Stimulated activated CD4-positive, alpha-beta T cell treated with anti-CD3 and anti-CD28 coated beads, Interleukin-1b, Interleukin-23, amount 100 ng/mL, for 24 hours (primary cell): ENCODE measurements around the gene KCNH5.

Experiments
- DNase-seq, 4 experiments: peaks; one replicate each; pipeline ENCODE4 v3.0.0-alpha.2; 2020; ENCODE audit warnings: low read depth in 4 of 4, low spot score in 1 of 4

The KCNH5 gene

GRCh38 chr14:62994096-62994495 lies 51.2 kb downstream of the KCNH5 start:
- DNase-seq: no peak

DNA sequence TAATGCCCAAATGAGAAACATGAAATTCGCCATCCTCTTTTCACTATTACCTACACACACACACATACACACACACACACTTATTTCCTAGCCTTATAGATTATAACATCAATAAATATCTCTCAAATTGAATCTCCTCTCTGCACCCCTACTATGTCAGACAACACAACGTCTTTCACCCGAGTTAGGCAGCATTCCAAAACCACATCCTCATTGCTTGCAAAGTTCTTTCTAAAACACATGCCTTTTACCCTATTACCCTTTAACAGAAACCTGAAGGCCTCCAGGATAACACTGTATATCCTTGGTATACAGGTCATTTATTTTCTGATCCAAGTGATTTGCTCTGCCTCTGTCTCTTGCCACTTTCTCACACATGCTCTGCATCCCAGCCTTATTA lies 56.3 kb downstream of the KCNH5 start:
- no peak for DNase-seq

DNA sequence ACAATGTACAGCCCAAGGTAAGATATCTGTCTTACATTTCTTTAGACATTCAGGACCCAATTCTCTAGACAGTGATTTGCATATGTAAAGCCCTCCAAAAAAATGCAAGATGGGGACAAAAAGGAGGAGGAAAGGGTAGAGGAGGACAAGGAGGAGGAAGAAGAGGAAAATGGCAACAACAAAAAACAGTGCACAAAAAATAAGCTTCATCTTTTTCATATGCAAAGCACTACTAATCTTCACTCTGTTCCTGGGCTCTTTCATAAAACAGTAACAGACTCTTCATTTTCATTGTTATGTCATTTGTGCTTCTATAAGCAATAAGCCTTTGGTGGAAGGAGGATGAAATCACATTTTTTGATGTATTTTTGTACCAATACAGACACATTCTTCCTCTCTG lies 61.4 kb downstream of the KCNH5 start:
- no peak for DNase-seq

DNA sequence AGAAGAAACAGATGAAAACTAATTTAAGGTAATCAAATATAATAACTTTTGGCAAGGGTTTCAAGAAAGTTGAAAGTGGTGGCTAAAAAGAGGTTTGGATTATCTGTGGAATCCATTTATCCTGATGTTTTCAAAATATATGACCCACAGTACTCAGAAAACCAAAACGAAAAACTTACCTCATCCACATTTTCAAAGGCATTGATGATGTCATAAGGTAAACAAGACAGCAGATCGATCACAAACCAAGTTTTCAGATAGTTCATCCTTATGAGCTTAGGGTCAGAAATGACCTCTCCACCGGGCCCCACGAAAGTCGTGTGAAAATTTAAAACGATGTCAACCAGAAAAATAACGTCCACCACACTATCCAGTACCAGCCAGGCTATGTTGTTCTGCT lies 64.6 kb downstream of the KCNH5 start:
- no peak for DNase-seq

- DNase-seq: no peak
These were observed 87.7 kb downstream of the KCNH5 start for GRCh38 chr14:62957562-62957961.

DNA sequence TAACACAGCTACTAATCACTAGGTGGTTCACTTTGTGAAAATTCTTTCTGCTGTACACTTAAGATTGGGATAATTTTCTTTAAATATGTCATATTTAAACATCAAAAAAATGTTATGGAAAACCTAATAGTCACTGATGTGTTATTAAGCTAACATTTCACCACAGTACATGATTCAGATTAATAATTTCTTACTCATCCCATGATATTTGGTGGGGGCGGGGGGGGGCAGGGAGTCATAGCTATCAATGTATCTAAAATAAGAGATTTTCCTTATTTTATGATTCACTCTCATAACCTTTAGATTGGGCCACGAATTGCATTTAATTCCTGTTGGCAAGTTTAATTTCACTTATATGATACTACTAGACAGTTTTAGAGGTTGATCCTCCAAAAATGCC lies 88.8 kb downstream of the KCNH5 start:
- no peak for DNase-seq

DNA sequence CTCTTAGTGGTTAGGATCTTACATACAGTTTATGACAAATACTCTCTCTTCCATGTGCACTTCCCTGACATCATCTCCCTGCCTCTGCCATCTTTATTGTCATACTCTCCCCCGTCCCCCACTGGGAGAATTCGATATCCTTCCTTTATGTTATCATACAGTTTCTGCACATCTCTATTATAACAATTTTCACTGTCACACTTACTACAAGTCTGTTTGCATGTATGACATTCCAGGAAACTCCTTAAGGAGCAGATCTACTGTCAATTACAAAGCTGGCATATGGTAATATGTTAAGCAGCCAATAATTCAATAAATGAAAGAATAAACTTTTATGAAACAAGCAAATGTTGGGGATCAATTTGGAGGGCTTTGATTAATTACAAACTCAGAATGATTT lies 91.1 kb downstream of the KCNH5 start:
- no peak for DNase-seq

- no peak for DNase-seq
These were observed 93.0 kb downstream of the KCNH5 start for GRCh38 chr14:62952226-62952625.

GRCh38 chr14:62947301-62947700 lies 98.0 kb downstream of the KCNH5 start:
- DNase-seq: no peak

DNA sequence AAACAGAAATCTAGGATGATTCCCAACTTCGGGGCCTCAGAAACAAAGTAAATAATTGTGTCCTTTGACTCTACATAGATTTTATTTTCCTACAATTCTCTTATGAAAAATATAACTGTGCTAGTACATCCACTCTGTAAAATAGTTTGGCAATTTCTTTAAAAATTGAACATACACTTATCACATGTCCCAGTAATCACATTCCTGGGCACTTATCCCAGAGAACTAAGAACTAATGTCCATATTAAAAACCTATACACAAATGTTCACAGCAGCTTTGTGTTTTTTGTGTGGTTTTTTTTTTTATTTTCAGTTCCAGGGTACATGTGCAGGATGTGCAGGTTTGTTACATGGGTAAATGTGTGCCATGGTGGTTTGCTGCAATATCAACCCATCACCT lies 99.0 kb downstream of the KCNH5 start:
- no peak for DNase-seq

DNA sequence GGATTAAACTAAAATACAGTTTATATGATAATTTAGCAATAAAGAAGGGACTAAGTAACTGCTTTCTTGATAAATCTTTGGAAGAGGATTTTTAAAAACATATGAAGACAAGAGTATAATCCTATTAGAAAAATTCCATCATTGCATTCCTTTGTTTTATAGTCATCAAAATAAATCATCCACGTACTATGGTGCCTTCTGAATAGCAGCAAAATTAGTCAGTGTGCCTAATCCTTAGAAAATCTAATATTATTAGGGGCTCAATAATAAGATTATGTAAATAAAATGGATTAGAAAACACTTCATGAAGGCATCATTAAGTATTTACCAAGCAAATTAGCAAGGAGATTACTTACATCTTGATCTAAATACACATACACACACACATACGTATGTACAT lies 102.1 kb downstream of the KCNH5 start:
- no peak for DNase-seq

GRCh38 chr14:62939970-62940369 lies 105.3 kb downstream of the KCNH5 start:
- no peak for DNase-seq

GRCh38 chr14:62938778-62939177 lies 106.5 kb downstream of the KCNH5 start:
- DNase-seq: no peak

- no peak for DNase-seq
These were observed 110.8 kb downstream of the KCNH5 start for GRCh38 chr14:62934439-62934838.

- no peak for DNase-seq
These were observed 123.8 kb downstream of the KCNH5 start for GRCh38 chr14:62921466-62921865.

GRCh38 chr14:62916551-62916950 lies 128.7 kb downstream of the KCNH5 start:
- no peak for DNase-seq

- no peak for DNase-seq
These were observed 130.4 kb downstream of the KCNH5 start for GRCh38 chr14:62914873-62915272.

GRCh38 chr14:62914025-62914424 lies 131.2 kb downstream of the KCNH5 start:
- DNase-seq: no peak

GRCh38 chr14:62908506-62908905 lies 136.8 kb downstream of the KCNH5 start:
- no peak for DNase-seq

GRCh38 chr14:62905566-62905965 lies 139.7 kb downstream of the KCNH5 start:
- no peak for DNase-seq

- no peak for DNase-seq
These were observed 147.5 kb downstream of the KCNH5 start for GRCh38 chr14:62897771-62898170.

DNA sequence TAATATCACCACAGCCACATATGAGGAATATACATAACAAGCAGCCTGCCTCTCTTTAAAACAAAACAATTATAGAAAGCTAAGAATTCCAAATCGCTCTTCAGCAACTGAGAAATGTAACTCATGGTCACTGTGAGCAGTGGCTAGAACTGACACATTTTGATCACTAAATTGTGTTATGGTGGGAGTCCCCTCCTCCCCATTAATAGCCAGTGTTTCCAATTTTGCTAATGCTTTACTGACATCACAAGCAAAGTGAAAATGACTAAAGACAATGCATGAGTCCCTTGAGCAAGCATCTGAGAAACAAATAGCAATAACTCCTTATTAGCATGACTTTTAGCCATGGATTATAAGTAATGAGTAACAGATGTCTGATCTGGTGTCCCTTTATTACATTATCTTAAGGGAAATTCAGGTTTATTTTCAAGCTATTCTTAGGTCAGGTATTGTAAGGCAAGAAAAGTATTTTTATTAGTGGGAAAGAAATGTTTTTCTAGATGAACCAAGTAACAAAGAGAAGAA lies 148.3 kb downstream of the KCNH5 start:
- no peak for DNase-seq

- DNase-seq: no peak
These were observed 150.5 kb downstream of the KCNH5 start for GRCh38 chr14:62894736-62895135.

GRCh38 chr14:62889364-62889763 lies 155.9 kb downstream of the KCNH5 start:
- no peak for DNase-seq
